ENCODE data around the gene ARMC9.

- no peak for TF ChIP-seq CTCF (conservative IDR thresholded peaks at IDR 0.05; ENCODE audit: low read depth, low read length)
- no peak for TF ChIP-seq EZH2 (IDR thresholded peaks at IDR 0.05; ENCODE audit: borderline replicate concordance, low read depth, low read length, poor library complexity, severe bottlenecking)
These were observed 58.1 kb downstream of the ARMC9 start for GRCh38 chr2:231256494-231256893.
